ENCODE results near the gene CAT.

Gene CAT

DNA sequence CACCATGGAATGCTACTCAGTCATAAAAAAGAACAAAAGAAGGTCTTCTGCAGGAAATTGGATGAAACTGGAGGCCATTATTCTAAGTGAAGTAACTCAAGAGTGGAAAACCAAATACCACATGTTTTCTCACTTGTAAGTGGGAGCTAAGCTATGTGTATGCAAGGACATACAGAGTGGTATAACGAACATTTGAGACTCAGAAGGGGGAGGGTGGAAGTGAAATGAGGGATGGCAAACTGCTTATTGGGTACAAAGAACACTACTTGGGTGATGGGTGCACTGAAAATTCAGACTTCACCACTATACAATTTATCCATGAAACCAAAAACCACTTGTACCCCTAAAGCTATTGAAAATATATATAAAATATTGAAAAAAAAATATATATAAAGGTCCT, 13.4 kb upstream of the CAT start:
- no peak for DNase-seq (ENCODE audit: low read depth, low spot score)

DNA sequence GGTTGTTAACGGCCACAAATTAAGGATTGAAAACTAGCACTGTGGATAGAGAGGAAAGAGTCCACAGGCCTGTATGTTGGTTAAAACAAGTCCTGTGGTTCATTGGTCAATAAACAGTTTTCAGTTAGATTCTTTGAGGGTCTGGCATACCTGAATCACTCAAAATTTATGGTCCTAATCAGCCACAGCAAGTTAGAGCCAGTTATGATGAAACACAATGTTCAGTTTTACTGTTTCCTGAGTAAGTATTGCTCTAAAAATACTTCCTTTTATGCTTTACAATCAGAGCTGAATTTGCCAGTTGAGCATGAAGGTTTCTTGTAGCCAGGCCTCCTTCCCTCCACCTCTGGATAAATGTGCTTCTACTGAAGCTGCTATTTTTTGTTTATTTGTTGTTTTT, 12.9 kb upstream of the CAT start:
- no peak for DNase-seq (ENCODE audit: low read depth, low spot score)

- peak; percentile 21 for DNase-seq (ENCODE audit: low read depth, low spot score)
These were observed 12.0 kb upstream of the CAT start for GRCh38 chr11:34426766-34427185.

GRCh38 chr11:34427186-34427805, 11.4 kb upstream of the CAT start:
- DNase-seq (ENCODE audit: low read depth, low spot score), result peak; percentile 33

- DNase-seq (ENCODE audit: low read depth, low spot score), result no peak
These were observed 6.8 kb upstream of the CAT start for GRCh38 chr11:34431979-34432378.

DNA sequence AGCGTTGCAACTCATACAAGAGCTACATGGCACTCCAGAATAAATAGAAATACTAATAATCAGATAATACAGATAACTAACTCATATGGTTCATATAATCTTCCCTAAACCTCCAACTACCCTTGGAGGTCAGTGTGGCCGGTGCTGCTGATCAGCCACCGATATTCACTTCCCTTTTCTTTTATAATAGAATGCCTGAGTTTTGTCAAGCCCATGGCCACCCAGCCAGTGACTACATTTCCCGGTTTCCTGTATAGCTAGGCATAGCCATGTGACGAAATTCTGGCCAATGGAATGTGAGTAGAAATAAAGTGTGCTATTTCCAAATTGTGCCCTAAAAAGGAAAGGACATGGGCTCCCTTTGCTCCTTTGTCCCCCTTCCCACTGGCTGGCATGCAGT, 5.9 kb upstream of the CAT start:
- DNase-seq (ENCODE audit: low read depth, low spot score), result no peak

DNA sequence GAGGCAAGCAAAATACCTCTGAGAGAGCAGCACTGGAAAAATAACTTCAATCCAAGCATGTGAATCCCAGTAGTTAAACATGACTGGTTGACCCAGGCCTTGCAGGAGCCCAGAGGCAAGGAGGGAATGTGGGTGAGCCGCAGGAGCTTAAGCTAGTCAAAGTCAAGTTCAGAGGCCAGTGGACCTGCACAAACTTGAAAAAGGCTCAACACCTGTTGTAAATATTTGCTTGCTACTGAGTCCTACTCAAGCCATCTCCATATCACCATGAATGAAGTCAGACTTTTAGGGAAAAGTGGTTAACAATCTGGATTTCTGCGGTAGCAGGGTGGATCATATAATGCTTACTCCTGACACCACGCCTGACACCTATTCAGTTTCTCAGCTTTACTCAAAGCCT, 4.8 kb upstream of the CAT start:
- no peak for DNase-seq (ENCODE audit: low read depth, low spot score)

- no peak for DNase-seq (ENCODE audit: low read depth, low spot score)
These were observed 1.3 kb upstream of the CAT start for GRCh38 chr11:34437224-34438125.

DNA sequence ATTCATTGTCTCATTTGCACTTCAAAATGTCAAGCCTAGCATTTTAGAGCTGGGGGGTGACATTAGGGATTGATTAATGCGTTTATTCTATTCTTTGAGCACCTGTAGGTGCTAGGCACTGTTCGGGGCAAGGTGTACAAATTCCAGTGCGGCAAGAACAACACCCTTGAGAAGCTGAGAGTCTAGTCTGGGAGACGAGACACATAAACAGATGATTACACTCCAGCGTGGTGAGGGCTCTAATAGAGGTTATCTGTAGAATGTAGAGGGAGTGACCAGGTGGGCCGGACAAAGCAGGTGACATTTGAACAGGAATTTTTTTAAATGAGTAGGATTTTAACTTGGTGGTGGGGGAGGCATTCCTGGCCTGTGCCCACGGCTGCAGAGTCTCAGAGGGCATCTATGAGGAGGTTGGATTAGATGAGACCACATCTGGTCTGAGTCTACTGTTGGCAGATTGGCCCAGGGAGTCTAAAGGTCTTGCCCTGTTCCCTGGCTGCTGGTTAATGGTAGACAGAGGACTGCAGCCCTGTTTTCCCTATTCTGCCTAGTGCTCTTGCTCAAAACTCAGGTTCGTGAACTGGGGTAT, 970 bp downstream of the CAT start:
- no peak for DNase-seq (ENCODE audit: low read depth, low spot score)

- DNase-seq (ENCODE audit: low read depth, low spot score), result no peak
These were observed 3.1 kb downstream of the CAT start for GRCh38 chr11:34441814-34442213.

DNA sequence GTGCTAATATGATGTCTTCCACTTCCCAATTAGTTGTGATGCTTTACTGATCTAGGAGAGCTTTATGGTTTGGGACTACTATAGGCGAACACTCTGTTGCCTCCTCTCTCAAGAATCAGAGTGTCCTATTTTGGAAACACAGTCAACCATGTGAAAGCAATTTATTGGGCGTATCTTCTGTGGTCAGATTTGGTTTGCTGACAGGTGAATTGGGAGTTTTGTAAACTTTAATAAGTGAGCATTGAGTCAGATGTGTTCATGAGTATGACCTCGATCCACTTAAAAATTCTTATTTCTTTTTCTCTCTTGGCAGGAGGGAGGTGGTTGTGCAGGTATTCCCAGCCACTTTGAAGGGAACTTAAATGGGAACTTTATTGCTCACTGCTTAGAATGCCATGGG, 4.4 kb downstream of the CAT start:
- DNase-seq (ENCODE audit: low read depth, low spot score), result no peak

- DNase-seq (ENCODE audit: low read depth, low spot score), result no peak
These were observed 5.7 kb downstream of the CAT start for GRCh38 chr11:34444428-34444827.

DNA sequence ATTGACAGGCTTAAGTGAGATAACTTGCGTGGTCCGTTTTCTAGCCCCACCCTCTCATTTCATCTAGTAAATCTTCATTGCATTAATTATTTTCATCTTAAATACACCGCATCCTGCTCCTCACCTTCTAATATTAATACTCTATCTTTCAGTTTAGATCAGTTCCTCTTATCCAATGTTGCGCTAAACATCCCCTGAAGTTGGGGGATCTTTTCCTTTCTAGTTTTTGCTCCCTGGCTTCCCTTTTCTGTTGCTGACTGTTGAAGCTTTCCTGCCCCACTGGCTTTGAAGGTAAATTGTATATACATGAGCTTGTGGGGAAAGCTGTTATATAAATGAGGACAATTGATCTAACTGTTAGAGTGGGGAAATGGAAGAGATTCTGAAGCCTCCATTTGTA, 7.2 kb downstream of the CAT start:
- no peak for DNase-seq (ENCODE audit: low read depth, low spot score)

GRCh38 chr11:34446386-34446785, 7.7 kb downstream of the CAT start:
- no peak for DNase-seq (ENCODE audit: low read depth, low spot score)

DNA sequence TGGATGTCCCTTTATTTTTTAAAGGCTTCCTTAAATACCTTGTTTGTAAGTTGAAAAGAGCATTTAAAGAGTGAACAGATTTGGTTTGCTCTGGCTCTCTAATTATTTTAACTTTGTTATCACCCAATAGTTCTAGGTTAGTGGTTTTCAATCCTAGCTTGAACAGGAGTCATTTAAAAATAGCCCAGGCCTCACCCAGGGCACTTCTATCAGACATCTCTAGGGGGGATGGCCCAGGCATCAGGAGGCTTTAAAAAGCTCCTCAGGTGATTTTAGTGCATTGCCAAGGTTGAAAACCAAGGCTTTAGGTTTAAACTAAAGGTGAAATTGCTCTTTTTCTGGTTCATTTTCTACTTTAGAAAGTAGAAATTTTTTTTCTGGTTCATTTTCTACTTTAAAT, 8.3 kb downstream of the CAT start:
- DNase-seq (ENCODE audit: low read depth, low spot score), result no peak

DNA sequence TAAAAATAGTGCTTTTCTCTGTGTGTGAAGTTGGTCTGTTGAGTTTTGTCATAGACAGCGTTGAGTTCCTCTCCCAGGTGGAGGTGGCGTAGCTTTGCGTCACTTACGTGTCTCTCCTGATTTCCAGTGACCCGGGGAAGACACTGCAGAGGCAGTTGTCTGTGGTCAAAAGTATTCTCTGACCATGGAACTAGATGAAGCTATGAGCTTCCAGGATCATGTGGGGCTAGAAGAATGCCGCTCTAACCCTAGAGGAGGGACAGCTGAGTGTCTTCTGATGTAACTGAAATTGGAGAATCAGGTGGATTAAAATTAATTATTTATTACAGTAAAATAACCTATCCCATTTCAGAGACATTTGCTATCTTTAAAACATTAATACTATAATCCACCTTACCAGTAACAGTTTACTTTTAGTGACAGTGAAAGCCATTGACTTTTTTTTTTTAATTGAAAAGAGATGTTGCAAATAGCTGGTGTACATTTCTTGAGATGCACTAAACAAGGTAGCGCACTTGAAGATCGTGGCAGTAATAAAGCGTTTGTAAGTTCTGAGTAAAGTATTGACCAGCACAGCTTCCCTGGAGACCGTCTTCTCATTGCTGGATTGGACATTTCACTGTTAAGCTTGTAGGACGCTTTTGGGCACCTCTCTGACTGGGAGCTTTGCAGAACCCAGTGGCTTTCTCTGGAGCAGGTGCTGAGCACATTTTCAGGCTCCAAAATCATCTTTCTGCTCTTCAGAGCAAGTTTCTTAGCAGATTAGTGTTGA, 9.7 kb downstream of the CAT start:
- DNase-seq (ENCODE audit: low read depth, low spot score), result no peak

- no peak for DNase-seq (ENCODE audit: low read depth, low spot score)
These were observed 10.3 kb downstream of the CAT start for GRCh38 chr11:34449013-34449412.

DNA sequence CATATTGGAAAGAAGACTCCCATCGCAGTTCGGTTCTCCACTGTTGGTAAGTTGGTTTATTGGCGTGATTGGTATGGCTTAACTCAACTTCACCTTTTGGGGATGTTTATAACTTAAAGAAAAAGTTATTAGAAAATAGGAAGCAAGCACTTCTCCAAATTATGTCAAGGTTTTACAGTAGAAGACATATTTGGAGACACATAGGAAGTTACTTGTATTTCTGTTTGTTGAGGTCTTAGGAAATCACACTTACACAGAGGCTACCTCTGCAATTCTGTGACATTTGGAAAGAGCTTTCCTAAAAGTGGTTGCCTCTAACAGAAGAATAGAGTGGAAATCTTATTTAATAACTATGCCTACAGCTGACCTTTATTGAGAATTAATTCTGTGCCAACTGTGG, 12.3 kb downstream of the CAT start:
- DNase-seq (ENCODE audit: low read depth, low spot score), result no peak

- DNase-seq (ENCODE audit: low read depth, low spot score), result no peak
These were observed 15.7 kb downstream of the CAT start for GRCh38 chr11:34454308-34455032.

- DNase-seq (ENCODE audit: low read depth, low spot score), result no peak
These were observed 18.9 kb downstream of the CAT start for GRCh38 chr11:34457607-34458006.

- DNase-seq (ENCODE audit: low read depth, low spot score), result no peak
These were observed 19.8 kb downstream of the CAT start for GRCh38 chr11:34458525-34458924.

All from brain pericyte (primary cell).